Endothelial cell of umbilical vein (primary cell): ENCODE results near the gene RNF175. TPM values are rescaled to one million over a fixed set of nuclear protein-coding genes. Genes with fewer than 3 reads are reported as not detected.

Experiments
- BruUV-seq: library from RNA; stranded (reverse); fragments of 400-500 nt; replicated peaks from 2 replicates; lab custom pipeline; 2021; lab: Mats Ljungman, UMichigan
- CTCF ChIA-PET: fragments of 300-600, 350-600 bp; sonication (Branson Sonifier 250); formaldehyde crosslinking; loops from one replicate; lab custom pipeline; 2021; ENCODE audit warnings: antibody characterized with exemption, inconsistent platforms; lab: Charles Lee
- POLR2A ChIA-PET: fragments of 300-600, 350-600 bp; sonication (Branson Sonifier 250); formaldehyde crosslinking; loops from one replicate; lab custom pipeline; 2021; ENCODE audit warnings: antibody characterized with exemption, inconsistent platforms; lab: Charles Lee
- DNase-seq: peaks from one replicate; pipeline ENCODE4 v3.0.0-alpha.2; 2011; ENCODE audit warnings: low read depth, low spot score
- FAIRE-seq: peaks from 2 replicates; lab custom pipeline; 2011; peaks lifted over from hg19 to GRCh38; lab: Jason Lieb, UNC
- H2AFZ ChIP-seq: 2 replicates; pipeline ENCODE4 v1.6.0; 2012; ENCODE audit warnings: low read depth, low read length, control low read depth, inconsistent platforms
- H3K27ac ChIP-seq: 2 replicates; pipeline ENCODE4 v1.5.1; 2011; ENCODE audit warnings: low read depth, mild to moderate bottlenecking, control low read depth, low read length, moderate library complexity; ENCODE audit not compliant: insufficient read depth
- H3K27me3 ChIP-seq, 2 experiments: 2 replicates each; pipeline versions ENCODE4 v1.6.0 to v1.6.1; 2011; ENCODE audit warnings: low read length in 2 of 2, mixed read lengths in 1 of 2; ENCODE audit not compliant: control insufficient read depth in 2 of 2, insufficient read depth in 2 of 2
- H3K36me3 ChIP-seq, 2 experiments: 2 replicates in 1 of 2; 3 replicates in 1 of 2; pipeline ENCODE4 v1.5.1; 2011; ENCODE audit warnings: low read length in 2 of 2, mild to moderate bottlenecking in 1 of 2, moderate library complexity in 1 of 2; ENCODE audit not compliant: control insufficient read depth in 2 of 2, insufficient read depth in 2 of 2; ENCODE audit errors: extremely low read depth in 1 of 2
- H3K4me1 ChIP-seq: 3 replicates; pipeline ENCODE4 v1.5.1; 2011; ENCODE audit warnings: mild to moderate bottlenecking, low read length; ENCODE audit not compliant: control insufficient read depth, insufficient read depth; ENCODE audit errors: extremely low read depth
- H3K4me2 ChIP-seq: 2 replicates; pipeline ENCODE4 v1.6.1; 2011; ENCODE audit warnings: low read length, control low read depth, mixed read lengths; ENCODE audit not compliant: insufficient read depth
- H3K4me3 ChIP-seq, 3 experiments: fragments of 200-600 bp in 1 of 3; sonication (generic), shearing (Covaris generic) in 1 of 3; replicated peaks in 1 of 3; 2 replicates each; pipeline ENCODE4 v1.5.1; 2011 to 2016; ENCODE audit warnings: control low read depth in 3 of 3, low read length in 3 of 3, mild to moderate bottlenecking in 2 of 3, inconsistent platforms in 1 of 3, low read depth in 1 of 3, moderate library complexity in 1 of 3; ENCODE audit not compliant: insufficient read depth in 1 of 3
- H3K79me2 ChIP-seq: 2 replicates; pipeline ENCODE4 v1.6.0; 2012; ENCODE audit warnings: low read length, inconsistent platforms; ENCODE audit not compliant: control insufficient read depth, insufficient read depth
- H3K9ac ChIP-seq: replicated peaks from 2 replicates; pipeline ENCODE3; 2011; ENCODE audit warnings: low read length, control low read depth; ENCODE audit not compliant: insufficient read depth; ENCODE audit errors: extremely low read depth
- H3K9me1 ChIP-seq: replicated peaks from 3 replicates; pipeline ENCODE4 v1.6.0; 2011; ENCODE audit warnings: mild to moderate bottlenecking, low read length; ENCODE audit not compliant: control insufficient read depth, insufficient read depth; ENCODE audit errors: extremely low read depth
- H3K9me3 ChIP-seq: replicated peaks from 2 replicates; pipeline ENCODE4 v1.5.1; 2012; ENCODE audit warnings: low read length, inconsistent platforms; ENCODE audit not compliant: control insufficient read depth, insufficient read depth
- H4K20me1 ChIP-seq: replicated peaks from 2 replicates; pipeline ENCODE3; 2011; ENCODE audit warnings: mild to moderate bottlenecking, low read length; ENCODE audit not compliant: control insufficient read depth, insufficient read depth; ENCODE audit errors: extremely low read depth
- CTCF ChIP-seq, 2 donors: IDR thresholded peaks; 1 replicate in 1 of 2; 2 replicates in 1 of 2; pipeline ENCODE4 v1.5.1; 2011; ENCODE audit warnings: low read length in 2 of 2, mild to moderate bottlenecking in 2 of 2, moderate library complexity in 2 of 2, control low read depth in 1 of 2, inconsistent platforms in 1 of 2, low read depth in 1 of 2; ENCODE audit not compliant: insufficient read depth in 1 of 2; ENCODE audit errors: extremely low read depth in 1 of 2
- EZH2 ChIP-seq: IDR thresholded peaks from 2 replicates; pipeline ENCODE4 v1.6.1; 2012; ENCODE audit warnings: borderline replicate concordance, low read depth, mild to moderate bottlenecking, moderate library complexity, low read length, inconsistent platforms; ENCODE audit not compliant: severe bottlenecking
- FOS ChIP-seq: IDR thresholded peaks from 2 replicates; pipeline ENCODE4 v1.6.1; 2011; ENCODE audit warnings: mild to moderate bottlenecking, low read length, moderate library complexity, borderline replicate concordance; ENCODE audit not compliant: insufficient read depth
- GATA2 ChIP-seq: IDR thresholded peaks from 2 replicates; pipeline ENCODE4 v1.7.0; 2011; ENCODE audit warnings: low read depth, mild to moderate bottlenecking, moderate library complexity, mixed read lengths, low read length; ENCODE audit not compliant: insufficient read length, insufficient read depth
- JUN ChIP-seq: IDR thresholded peaks from 2 replicates; pipeline ENCODE4 v1.6.1; 2011; ENCODE audit warnings: borderline replicate concordance, low read depth; ENCODE audit not compliant: insufficient read length, insufficient read depth
- MAX ChIP-seq: IDR thresholded peaks from 2 replicates; pipeline ENCODE4 v1.6.1; 2011; ENCODE audit not compliant: insufficient read depth, insufficient read length
- POLR2A ChIP-seq: IDR thresholded peaks from 2 replicates; pipeline ENCODE4 v1.6.1; 2012; ENCODE audit warnings: low read depth, mild to moderate bottlenecking, control low read depth, low read length
- POLR2AphosphoS5 ChIP-seq: IDR thresholded peaks from 2 replicates; pipeline ENCODE4 v1.6.1; 2012; ENCODE audit warnings: low read depth, mild to moderate bottlenecking, control low read depth, low read length, moderate library complexity; ENCODE audit not compliant: insufficient read depth
- dilution Hi-C: fragments of 300-500 bp; cut with MboI; formaldehyde crosslinking; loops from one replicate; pipeline ENCODE4 v1.15.0; 2019; ENCODE audit warnings: low sequenced_read_pairs; ENCODE audit not compliant: extremely low pct_ligation_motif_present
- intact Hi-C: fragments of 100-400 bp; cut with micrococcal nuclease; formaldehyde crosslinking; loops from one replicate; pipeline ENCODE4 v1.10.0; 2022
- polyA plus RNA-seq, 4 experiments: library from polyadenylated mRNA; depleted of rRNA in 3 of 4; stranded (reverse) in 3 of 4; unstranded in 1 of 4; fragments of >200 nt; gene quantifications; 2 replicates each; pipeline versions ENCODE4 v1.2.1 to v1.2.3, GENCODE V29; 2011 to 2012; ENCODE audit warnings: missing spikeins in 1 of 4
- total RNA-seq: library from RNA; stranded (reverse); gene quantifications from 2 replicates; pipeline ENCODE4 v1.2.3, GENCODE V29; 2021

The RNF175 gene
- total and polyA plus RNA-seq, 2 donors (not counting 3 experiments of a cell fraction or from before 2014, with no cell fraction given): not detected

GRCh38 chr4:153808175-153808574, 48.4 kb upstream of the RNF175 start:
- Histone ChIP-seq H4K20me1 (no peaks in the 10 kb centered on the region), H3K27ac (no peak overlapping the region), H3K9ac (no peak overlapping the region), H3K4me2 (no peak overlapping the region), H3K36me3 (no peaks in the 10 kb centered on the region), H3K4me3 (no peak overlapping the region), H3K9me3 (no peaks in the 10 kb centered on the region), H3K27me3 (no peaks in the 10 kb centered on the region), H3K79me2 (no peaks in the 10 kb centered on the region), H3K9me1 (no peaks in the 10 kb centered on the region), H3K4me1 (no peaks in the 10 kb centered on the region), H2AFZ (no peak overlapping the region)
- TF ChIP-seq POLR2AphosphoS5 (no peak), CTCF (IDR thresholded peaks at IDR 0.05; ENCODE audit: extremely low read depth in 1 of 2, insufficient read depth in 1 of 2, low read depth in 1 of 2, low read length in 2 of 2) (no peak), JUN (no peak), POLR2A (no peak), EZH2 (no peak)
- intact Hi-C loops: no loop called here
- ChIA-PET POLR2A (no interaction called here), CTCF (no interaction called here)
- FAIRE-seq: no peak
- dilution Hi-C loops: no loop called here
- DNase-seq: no peak
- no TSS peak for BruUV-seq

- Histone ChIP-seq H3K36me3 (no peaks in the 10 kb centered on the region), H3K9me3 (no peaks in the 10 kb centered on the region), H3K4me3 (no peak overlapping the region), H2AFZ (no peak overlapping the region), H3K27ac (no peak overlapping the region), H3K27me3 (no peaks in the 10 kb centered on the region), H3K4me1 (no peaks in the 10 kb centered on the region), H3K9me1 (no peaks in the 10 kb centered on the region), H4K20me1 (no peaks in the 10 kb centered on the region), H3K9ac (no peak overlapping the region), H3K79me2 (no peaks in the 10 kb centered on the region), H3K4me2 (no peak overlapping the region)
- no TSS peak for BruUV-seq
- FAIRE-seq (no peak), DNase-seq (no peak)
- dilution Hi-C loops (no loop called here), intact Hi-C loops (no loop called here)
- TF ChIP-seq FOS: no peak
- no peak for TF ChIP-seq EZH2
- TF ChIP-seq JUN: no peak
- TF ChIP-seq MAX: no peak
- no peak for TF ChIP-seq CTCF (IDR thresholded peaks at IDR 0.05; ENCODE audit: extremely low read depth in 1 of 2, insufficient read depth in 1 of 2, low read depth in 1 of 2, low read length in 2 of 2)
- TF ChIP-seq GATA2: no peak
- POLR2A ChIA-PET: no interaction called here
- CTCF ChIA-PET: no interaction called here
Measured at GRCh38 chr4:153806073-153806472, 46.2 kb upstream of the RNF175 start.
